ENCODE results near the gene ABHD5.

ABHD5 gene

GRCh38 chr3:43782541-43782940, 91.8 kb downstream of the ABHD5 start:
- no peak for DNase-seq (ENCODE audit: low read depth)

Data from GM04504 (cell line).